ENCODE data around the gene MPZL1.

The MPZL1 gene

DNA sequence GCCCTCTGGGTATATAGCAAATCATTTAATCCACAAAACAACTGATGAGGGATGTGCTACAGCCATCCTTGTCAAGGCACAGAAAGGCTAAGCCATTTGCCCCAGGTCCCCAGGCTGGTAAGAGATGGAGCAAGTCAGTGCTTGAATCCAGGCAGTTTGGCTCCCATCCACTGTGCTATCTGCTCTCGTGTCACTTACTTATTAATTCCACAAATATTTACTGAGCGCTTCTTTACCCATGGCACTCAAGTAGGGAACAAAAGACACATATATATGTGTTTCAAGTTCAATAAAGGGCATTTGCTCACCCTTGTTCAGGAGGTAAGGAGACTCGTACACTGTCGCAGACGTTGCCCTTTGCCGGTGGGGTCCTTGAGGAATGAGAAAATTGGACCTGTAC is 38.6 kb upstream of the MPZL1 start:
- no peak overlapping the region for H3K4me3 ChIP-seq (replicated peaks; ENCODE audit: low read depth, low read length)
- DNase-seq (ENCODE audit: low read depth) = no peak

DNA sequence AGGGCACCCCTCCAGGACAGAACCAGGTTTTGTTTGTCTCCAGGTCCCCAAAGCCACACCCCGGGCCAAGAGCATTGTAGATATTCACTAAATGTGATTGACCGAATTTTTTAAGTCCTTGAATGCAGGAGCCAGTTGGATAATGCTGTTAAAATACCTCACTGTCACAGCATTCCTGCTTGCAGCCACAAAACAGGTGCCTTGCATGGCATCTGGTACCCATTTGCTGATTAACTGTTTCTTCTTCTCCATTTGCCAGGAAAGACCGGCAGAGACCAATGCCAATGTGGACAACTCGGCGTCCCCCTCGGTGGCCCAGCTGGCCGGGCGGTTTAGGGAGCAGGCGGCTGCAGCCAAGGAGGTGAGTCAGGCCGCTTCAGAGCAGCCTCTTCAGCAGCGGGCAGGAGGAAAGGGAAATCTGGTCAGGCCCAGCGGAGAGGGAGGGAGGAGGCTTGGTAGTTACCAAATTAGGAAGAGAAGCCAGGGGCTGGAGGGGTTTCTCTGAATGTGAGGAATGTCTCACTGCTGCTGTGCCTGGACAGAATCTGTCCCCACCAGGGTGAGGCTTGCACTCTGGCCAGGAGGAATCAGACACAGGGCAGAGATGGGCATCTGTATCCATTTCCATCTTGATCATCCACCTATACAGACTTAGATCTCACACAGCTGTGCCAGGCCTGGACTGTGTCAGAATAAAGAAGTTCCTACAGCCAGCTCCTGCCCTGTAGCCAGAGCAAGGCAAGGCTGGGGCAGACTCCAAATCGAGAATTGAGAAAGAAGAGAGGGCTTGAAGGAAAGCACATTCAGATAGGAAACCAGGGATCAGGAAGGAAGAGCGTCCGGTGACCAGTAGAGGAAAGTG is 37.9 kb upstream of the MPZL1 start:
- H3K4me3 ChIP-seq (replicated peaks; ENCODE audit: low read depth, low read length) = no peak overlapping the region
- TF ChIP-seq, protein P1, sequence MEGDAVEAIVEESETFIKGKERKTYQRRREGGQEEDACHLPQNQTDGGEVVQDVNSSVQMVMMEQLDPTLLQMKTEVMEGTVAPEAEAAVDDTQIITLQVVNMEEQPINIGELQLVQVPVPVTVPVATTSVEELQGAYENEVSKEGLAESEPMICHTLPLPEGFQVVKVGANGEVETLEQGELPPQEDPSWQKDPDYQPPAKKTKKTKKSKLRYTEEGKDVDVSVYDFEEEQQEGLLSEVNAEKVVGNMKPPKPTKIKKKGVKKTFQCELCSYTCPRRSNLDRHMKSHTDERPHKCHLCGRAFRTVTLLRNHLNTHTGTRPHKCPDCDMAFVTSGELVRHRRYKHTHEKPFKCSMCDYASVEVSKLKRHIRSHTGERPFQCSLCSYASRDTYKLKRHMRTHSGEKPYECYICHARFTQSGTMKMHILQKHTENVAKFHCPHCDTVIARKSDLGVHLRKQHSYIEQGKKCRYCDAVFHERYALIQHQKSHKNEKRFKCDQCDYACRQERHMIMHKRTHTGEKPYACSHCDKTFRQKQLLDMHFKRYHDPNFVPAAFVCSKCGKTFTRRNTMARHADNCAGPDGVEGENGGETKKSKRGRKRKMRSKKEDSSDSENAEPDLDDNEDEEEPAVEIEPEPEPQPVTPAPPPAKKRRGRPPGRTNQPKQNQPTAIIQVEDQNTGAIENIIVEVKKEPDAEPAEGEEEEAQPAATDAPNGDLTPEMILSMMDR (IDR thresholded peaks at IDR 0.05; ENCODE audit: low read length, missing control alignments) = no peak
- peak; percentile 36 for DNase-seq (ENCODE audit: low read depth)

More for the DNA sequence above, 38.6 kb upstream of the MPZL1 start:
- TF ChIP-seq, protein P1 (IDR thresholded peaks at IDR 0.05; ENCODE audit: low read length, missing control alignments) = no peak

GRCh38 chr1:167685844-167686243 is 35.9 kb upstream of the MPZL1 start:
- no peak for DNase-seq (ENCODE audit: low read depth)
- no peak overlapping the region for H3K4me3 ChIP-seq (replicated peaks; ENCODE audit: low read depth, low read length)
- TF ChIP-seq, protein P1 (IDR thresholded peaks at IDR 0.05; ENCODE audit: low read length, missing control alignments) = no peak

DNA sequence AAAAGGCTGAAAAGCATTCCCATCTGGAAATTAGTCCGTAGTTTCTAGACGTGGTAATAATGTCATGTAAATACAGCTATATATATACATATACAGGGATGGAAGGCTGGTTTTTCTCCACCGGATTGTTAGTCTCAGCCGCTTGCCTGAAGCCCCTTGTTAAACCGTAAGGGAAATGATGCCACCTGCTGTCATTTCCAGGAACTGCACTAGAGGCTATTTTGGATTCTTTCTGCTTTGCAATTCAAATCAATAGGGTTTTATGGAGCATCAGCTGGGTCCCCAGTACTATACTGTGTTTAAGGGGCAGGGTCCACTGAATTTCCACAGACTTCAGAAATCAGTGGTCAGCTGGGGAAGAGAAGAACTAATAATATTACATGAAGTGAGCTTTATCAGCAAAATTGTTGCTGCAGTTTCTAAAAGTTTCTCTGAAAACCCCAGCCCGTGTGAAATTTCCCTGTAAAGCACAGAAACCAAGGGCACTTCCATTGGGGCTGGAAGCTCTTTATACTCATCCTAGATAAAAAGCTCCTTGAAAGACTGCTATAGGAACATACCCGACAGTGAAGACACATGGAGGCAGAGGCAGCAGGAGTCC is 33.8 kb upstream of the MPZL1 start:
- peak; percentile 90 for DNase-seq (ENCODE audit: low read depth)
- TF ChIP-seq, protein P1 (IDR thresholded peaks at IDR 0.05; ENCODE audit: low read length, missing control alignments) = peak; percentile 96
- H3K4me3 ChIP-seq (replicated peaks; ENCODE audit: low read depth, low read length) = no peak overlapping the region

DNA sequence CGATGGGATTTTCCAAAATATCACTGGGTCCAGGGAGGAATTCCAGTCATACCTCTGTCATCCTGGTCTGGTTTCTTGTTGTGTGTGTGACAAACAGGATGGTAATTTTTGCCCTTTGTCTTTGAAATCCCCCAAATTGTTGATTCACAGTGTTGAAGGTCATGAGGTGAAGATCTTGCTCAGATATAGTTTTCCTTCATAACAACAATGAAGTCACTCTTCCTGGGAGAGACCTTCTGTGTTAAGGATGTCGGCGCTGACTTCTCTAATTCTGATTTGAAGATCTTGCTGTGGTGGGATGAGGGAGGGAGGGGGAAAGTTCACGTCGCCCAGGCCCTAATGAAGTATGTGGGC is 32.2 kb upstream of the MPZL1 start:
- H3K4me3 ChIP-seq (replicated peaks; ENCODE audit: low read depth, low read length) = no peak overlapping the region

GRCh38 chr1:167690053-167690452 is 31.7 kb upstream of the MPZL1 start:
- TF ChIP-seq, protein P1 (IDR thresholded peaks at IDR 0.05; ENCODE audit: low read length, missing control alignments) = no peak
- DNase-seq (ENCODE audit: low read depth) = no peak
- H3K4me3 ChIP-seq (replicated peaks; ENCODE audit: low read depth, low read length) = no peak overlapping the region

More for the DNA sequence above, 32.2 kb upstream of the MPZL1 start:
- no peak for DNase-seq (ENCODE audit: low read depth)
- TF ChIP-seq, protein P1 (IDR thresholded peaks at IDR 0.05; ENCODE audit: low read length, missing control alignments) = no peak

All from fibroblast of pulmonary artery (primary cell).